ENCODE data around the gene SEC22A. TPM values are rescaled to one million over a fixed set of nuclear protein-coding genes. Genes with fewer than 3 reads are reported as not detected.
A peak's percentile ranks its signal among the peaks of the same experiment; 100 is the strongest.

The SEC22A gene
- total RNA-seq, 2 donors from 2014 or later, result 24.7 to 25.3 TPM

- DNase-seq (ENCODE audit: low spot score) (no peak), ATAC-seq (ENCODE audit: insufficient number of reproducible peaks, low FRiP score, low read depth) (no peak)
- peak overlapping the region in 1 of 2 donors; percentile 35 for H3K27ac ChIP-seq
- H3K4me3 ChIP-seq, result no peak overlapping the region
- H3K4me1 ChIP-seq (ENCODE audit: control insufficient read depth in 1 of 2, low read depth in 2 of 2), result peaks cover 0 to 22% of the 10 kb centered on the region in 2 donors
- TF ChIP-seq CTCF (IDR thresholded peaks at IDR 0.05), result no peak
- no peaks in the 10 kb centered on the region for H3K9me3 ChIP-seq
- peaks cover 29% of the 10 kb centered on the region for H3K36me3 ChIP-seq
- H3K27me3 ChIP-seq (replicated peaks; ENCODE audit: insufficient read depth), result no peaks in the 10 kb centered on the region
Measured at GRCh38 chr3:123320221-123320620, 118.5 kb downstream of the SEC22A start.

GRCh38 chr3:123321806-123322205, 120.1 kb downstream of the SEC22A start:
- H3K27ac ChIP-seq, result no peak overlapping the region
- H3K4me3 ChIP-seq, result no peak overlapping the region
- H3K36me3 ChIP-seq, result peaks cover 39% of the 10 kb centered on the region
- TF ChIP-seq CTCF (IDR thresholded peaks at IDR 0.05), result no peak
- DNase-seq (ENCODE audit: low spot score), result no peak
- H3K9me3 ChIP-seq, result no peaks in the 10 kb centered on the region
- H3K4me1 ChIP-seq (ENCODE audit: control insufficient read depth in 1 of 2, low read depth in 2 of 2), result peaks cover 0 to 30% of the 10 kb centered on the region in 2 donors
- H3K27me3 ChIP-seq (replicated peaks; ENCODE audit: insufficient read depth), result no peaks in the 10 kb centered on the region
- no peak for ATAC-seq (ENCODE audit: insufficient number of reproducible peaks, low FRiP score, low read depth)

GRCh38 chr3:123322866-123323265, 121.1 kb downstream of the SEC22A start:
- ATAC-seq (ENCODE audit: insufficient number of reproducible peaks, low FRiP score, low read depth) (no peak), DNase-seq (ENCODE audit: low spot score) (no peak)
- Histone ChIP-seq H3K27ac (peak overlapping the region; percentile 29 to 36), H3K4me3 (no peak overlapping the region), H3K4me1 (ENCODE audit: control insufficient read depth in 1 of 2, low read depth in 2 of 2) (peaks cover 0 to 31% of the 10 kb centered on the region in 2 donors), H3K36me3 (peaks cover 39% of the 10 kb centered on the region), H3K9me3 (no peaks in the 10 kb centered on the region), H3K27me3 (replicated peaks; ENCODE audit: insufficient read depth) (no peaks in the 10 kb centered on the region)
- TF ChIP-seq CTCF (IDR thresholded peaks at IDR 0.05), result no peak

Other genes starting within 250 kb of the SEC22A start
- 1 to 10 TPM in 1 of 2 donors, under 1 TPM in 1; 0.14 to 3.2 TPM for gene SEMA5B, start 174.2 kb upstream of the SEC22A start, total RNA-seq
- gene PDIA5, start 134.9 kb upstream of the SEC22A start, total RNA-seq, result 10 to 100 TPM; 28.0 to 33.2 TPM
- 100 to 1,000 TPM; 104 to 123 TPM for gene ADCY5, start 247.1 kb downstream of the SEC22A start, total RNA-seq

All from thoracic aorta (tissue), 2 donors.